HG02763 (cell line): ENCODE results near the gene TBCD.

ENCODE experiments used
- ATAC-seq: cut with Tn5 transposase; IDR thresholded peaks from one replicate; pipeline ENCODE4 v1.9.1; 2021; ENCODE audit warnings: mild to moderate bottlenecking, moderate library complexity; ENCODE audit not compliant: unreplicated experiment

The TBCD gene

GRCh38 chr17:82881900-82882714 lies 130.2 kb downstream of the TBCD start:
- ATAC-seq = no peak

- ATAC-seq = no peak
Observed at GRCh38 chr17:82882715-82883418, 131.0 kb downstream of the TBCD start.

- no peak for ATAC-seq
Observed at GRCh38 chr17:82883419-82884031, 131.7 kb downstream of the TBCD start.

GRCh38 chr17:82884341-82884969 lies 132.6 kb downstream of the TBCD start:
- no peak for ATAC-seq

- no peak for ATAC-seq
Observed at GRCh38 chr17:82884970-82885353, 133.1 kb downstream of the TBCD start.

GRCh38 chr17:82887255-82888164 lies 135.6 kb downstream of the TBCD start:
- no peak for ATAC-seq

GRCh38 chr17:82888583-82889495 lies 137.0 kb downstream of the TBCD start:
- ATAC-seq = no peak

GRCh38 chr17:82889496-82890338 lies 137.9 kb downstream of the TBCD start:
- ATAC-seq = no peak

- ATAC-seq = no peak
Observed at GRCh38 chr17:82890339-82890730, 138.5 kb downstream of the TBCD start.

GRCh38 chr17:82890926-82891678 lies 139.2 kb downstream of the TBCD start:
- no peak for ATAC-seq

GRCh38 chr17:82891911-82892310 lies 140.0 kb downstream of the TBCD start:
- no peak for ATAC-seq

GRCh38 chr17:82892899-82893565 lies 141.2 kb downstream of the TBCD start:
- no peak for ATAC-seq

GRCh38 chr17:82893779-82894178 lies 141.9 kb downstream of the TBCD start:
- no peak for ATAC-seq

- ATAC-seq = no peak
Observed at GRCh38 chr17:82894389-82894788, 142.5 kb downstream of the TBCD start.

GRCh38 chr17:82895087-82895486 lies 143.2 kb downstream of the TBCD start:
- no peak for ATAC-seq

- ATAC-seq = no peak
Observed at GRCh38 chr17:82896071-82897000, 144.5 kb downstream of the TBCD start.
